GM19239 (cell line): ENCODE results near the gene WASL.
"Not testable (repeated sequence)": the region's sequence is repeated elsewhere in the genome, so short reads cannot be mapped to it uniquely, and the experiment has no call there.

Experiments used
- DNase-seq: peaks from one replicate; pipeline ENCODE4 v3.0.0; 2011; ENCODE audit warnings: low spot score; ENCODE audit not compliant: insufficient read length
- FAIRE-seq: peaks from 2 replicates; lab custom pipeline; 2011; peaks lifted over from hg19 to GRCh38; lab: Jason Lieb, UNC

Gene WASL

GRCh38 chr7:123637878-123638277, 110.9 kb downstream of the WASL start:
- DNase-seq (no peak), FAIRE-seq (no peak)

GRCh38 chr7:123637203-123637602, 111.6 kb downstream of the WASL start:
- DNase-seq = no peak
- FAIRE-seq = no peak

GRCh38 chr7:123635551-123636359, 113.0 kb downstream of the WASL start:
- no peak for DNase-seq
- no peak for FAIRE-seq

GRCh38 chr7:123634011-123634573, 114.7 kb downstream of the WASL start:
- not testable (repeated sequence) for FAIRE-seq, DNase-seq

GRCh38 chr7:123633553-123633952, 115.2 kb downstream of the WASL start:
- FAIRE-seq = no peak
- DNase-seq = no peak

GRCh38 chr7:123632808-123633207, 116.0 kb downstream of the WASL start:
- DNase-seq (no peak), FAIRE-seq (no peak)
